AG09309 (cell line): Measurements from ENCODE around the gene PSMB9.

ENCODE experiments used
- DNase-seq: peaks from one replicate; pipeline ENCODE4 v3.0.0-alpha.2; 2010; ENCODE audit warnings: low read depth
- H3K4me3 ChIP-seq: 2 replicates; pipeline ENCODE4 v1.5.1; 2011; ENCODE audit warnings: mild to moderate bottlenecking, low read depth, low read length, moderate library complexity; ENCODE audit not compliant: control insufficient read depth
- CTCF ChIP-seq: IDR thresholded peaks from 2 replicates; pipeline ENCODE4 v1.5.1; 2011; ENCODE audit warnings: mild to moderate bottlenecking, low read depth, low read length, inconsistent platforms; ENCODE audit not compliant: insufficient read depth, control insufficient read depth; ENCODE audit errors: missing control alignments

The PSMB9 gene

GRCh38 chr6:32894085-32895005, 40.4 kb downstream of the PSMB9 start:
- no peak for TF ChIP-seq CTCF

GRCh38 chr6:32895006-32895345, 41.0 kb downstream of the PSMB9 start:
- peak overlapping the region; percentile 62 for H3K4me3 ChIP-seq
- TF ChIP-seq CTCF = no peak
- no peak for DNase-seq

More at GRCh38 chr6:32894085-32895005, 40.4 kb downstream of the PSMB9 start:
- peak; percentile 59 for DNase-seq
- H3K4me3 ChIP-seq = peak overlapping the region; percentile 62

- no peak for TF ChIP-seq CTCF
- no peak overlapping the region for H3K4me3 ChIP-seq
- DNase-seq = no peak
These were observed 50.0 kb downstream of the PSMB9 start for GRCh38 chr6:32903952-32904351.

GRCh38 chr6:32905078-32905477, 51.1 kb downstream of the PSMB9 start:
- H3K4me3 ChIP-seq = no peak overlapping the region
- no peak for TF ChIP-seq CTCF
- DNase-seq = no peak

GRCh38 chr6:32906539-32906938, 52.5 kb downstream of the PSMB9 start:
- no peak for TF ChIP-seq CTCF
- no peak overlapping the region for H3K4me3 ChIP-seq
- peak; percentile 52 for DNase-seq

- no peak overlapping the region for H3K4me3 ChIP-seq
- no peak for DNase-seq
- TF ChIP-seq CTCF = no peak
These were observed 54.9 kb downstream of the PSMB9 start for GRCh38 chr6:32908897-32909296.
